Upper lobe of right lung (tissue), 1 donor: Measurements from ENCODE around the gene ANKMY1. TPM values are rescaled to one million over a fixed set of nuclear protein-coding genes. Genes with fewer than 3 reads are reported as not detected.

Source experiments
- ATAC-seq: fragments of 200-7000 bp; cut with Tn5 transposase; one replicate; pipeline ENCODE4 v1.9.1; 2020; ENCODE audit warnings: mild to moderate bottlenecking, moderate library complexity
- DNase-seq: peaks from one replicate; pipeline ENCODE4 v3.0.0-alpha.2; 2020
- H3K27ac ChIP-seq: fragments of 200-600 bp; one replicate; pipeline ENCODE4 v1.8.0; 2022
- H3K27me3 ChIP-seq: fragments of 200-600 bp; one replicate; pipeline ENCODE4 v1.8.0; 2022; ENCODE audit warnings: mild to moderate bottlenecking
- H3K36me3 ChIP-seq: fragments of 200-600 bp; one replicate; pipeline ENCODE4 v1.8.0; 2022
- H3K4me1 ChIP-seq: fragments of 200-600 bp; one replicate; pipeline ENCODE4 v1.8.0; 2022
- H3K4me3 ChIP-seq: fragments of 200-600 bp; one replicate; pipeline ENCODE4 v1.8.0; 2022; ENCODE audit warnings: mild to moderate bottlenecking
- H3K9me3 ChIP-seq: fragments of 200-600 bp; one replicate; pipeline ENCODE4 v1.8.0; 2022
- intact Hi-C: fragments of 100-400 bp; cut with DNase I; formaldehyde crosslinking; loops from one replicate; pipeline ENCODE4 v1.11.0; 2022
- total RNA-seq: library from RNA; stranded (reverse); fragmentation: NEBNext Ultra II Directional; extraction: Animal tissue kit (Norgen Biotek cat#: 25700); gene quantifications from one replicate; pipeline ENCODE4 v1.2.1, GENCODE V29; 2021
- TF ChIP-seq, protein P1 (sequence below): fragments of 200-600 bp; IDR thresholded peaks from one replicate; pipeline ENCODE4 v1.8.0; 2022; ENCODE audit warnings: antibody characterized with exemption
- donor health status: DM: no; HTN: yes; CAD: no; lungs with severe emphysema.

The ANKMY1 gene
- total RNA-seq, 1 donor from 2014 or later = 19.3 TPM

DNA sequence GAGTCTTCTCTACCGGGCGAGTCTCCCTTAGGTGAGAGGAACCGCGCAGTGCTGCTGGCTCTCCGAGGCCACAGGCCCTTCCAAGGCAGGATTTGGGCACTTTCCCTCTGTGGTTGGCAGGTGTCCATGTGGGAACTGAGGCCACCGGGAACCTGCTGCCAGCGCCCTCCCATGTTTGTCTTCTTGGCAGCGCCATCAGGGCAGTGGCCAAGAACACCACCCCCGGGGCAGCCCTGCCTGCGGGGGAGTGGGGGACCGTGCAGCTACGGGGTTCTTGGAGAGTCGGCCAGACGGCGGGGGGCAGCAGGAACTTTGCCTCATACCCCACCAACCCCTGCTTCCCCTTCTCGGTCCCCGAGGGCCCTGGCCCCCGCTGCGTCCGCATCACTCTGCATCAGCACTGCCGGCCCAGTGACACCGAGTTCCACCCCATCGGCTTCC, 38.7 kb upstream of the ANKMY1 start:
- peaks cover 42% of the 10 kb centered on the region for H3K36me3 ChIP-seq
- H3K4me3 ChIP-seq = no peak overlapping the region
- no peaks in the 10 kb centered on the region for H3K4me1 ChIP-seq
- no peak overlapping the region for H3K27ac ChIP-seq
- intact Hi-C loops = no loop called here
- DNase-seq = peak; percentile 51
- no peaks in the 10 kb centered on the region for H3K27me3 ChIP-seq
- no peaks in the 10 kb centered on the region for H3K9me3 ChIP-seq
- TF ChIP-seq, protein P1, sequence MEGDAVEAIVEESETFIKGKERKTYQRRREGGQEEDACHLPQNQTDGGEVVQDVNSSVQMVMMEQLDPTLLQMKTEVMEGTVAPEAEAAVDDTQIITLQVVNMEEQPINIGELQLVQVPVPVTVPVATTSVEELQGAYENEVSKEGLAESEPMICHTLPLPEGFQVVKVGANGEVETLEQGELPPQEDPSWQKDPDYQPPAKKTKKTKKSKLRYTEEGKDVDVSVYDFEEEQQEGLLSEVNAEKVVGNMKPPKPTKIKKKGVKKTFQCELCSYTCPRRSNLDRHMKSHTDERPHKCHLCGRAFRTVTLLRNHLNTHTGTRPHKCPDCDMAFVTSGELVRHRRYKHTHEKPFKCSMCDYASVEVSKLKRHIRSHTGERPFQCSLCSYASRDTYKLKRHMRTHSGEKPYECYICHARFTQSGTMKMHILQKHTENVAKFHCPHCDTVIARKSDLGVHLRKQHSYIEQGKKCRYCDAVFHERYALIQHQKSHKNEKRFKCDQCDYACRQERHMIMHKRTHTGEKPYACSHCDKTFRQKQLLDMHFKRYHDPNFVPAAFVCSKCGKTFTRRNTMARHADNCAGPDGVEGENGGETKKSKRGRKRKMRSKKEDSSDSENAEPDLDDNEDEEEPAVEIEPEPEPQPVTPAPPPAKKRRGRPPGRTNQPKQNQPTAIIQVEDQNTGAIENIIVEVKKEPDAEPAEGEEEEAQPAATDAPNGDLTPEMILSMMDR = no peak
- no peak for ATAC-seq

DNA sequence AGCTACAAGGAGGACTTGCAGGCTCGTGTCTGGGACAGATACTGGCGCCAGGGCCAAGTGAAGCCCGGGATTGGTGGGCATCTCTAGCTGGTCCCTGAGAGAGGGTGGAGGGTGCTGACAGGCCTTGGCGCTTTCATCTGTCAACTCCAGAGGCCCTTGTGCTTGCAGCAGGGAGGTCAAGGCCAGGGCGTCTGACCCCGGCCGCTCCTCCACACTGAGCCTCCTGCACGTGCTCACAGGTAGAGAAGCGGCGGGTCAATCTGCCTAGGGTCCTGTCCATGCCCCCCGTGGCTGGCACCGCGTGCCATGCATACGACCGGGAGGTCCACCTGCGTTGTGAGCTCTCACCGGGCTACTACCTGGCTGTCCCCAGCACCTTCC, 38.3 kb upstream of the ANKMY1 start:
- intact Hi-C loops = no loop called here
- no peak for ATAC-seq

DNA sequence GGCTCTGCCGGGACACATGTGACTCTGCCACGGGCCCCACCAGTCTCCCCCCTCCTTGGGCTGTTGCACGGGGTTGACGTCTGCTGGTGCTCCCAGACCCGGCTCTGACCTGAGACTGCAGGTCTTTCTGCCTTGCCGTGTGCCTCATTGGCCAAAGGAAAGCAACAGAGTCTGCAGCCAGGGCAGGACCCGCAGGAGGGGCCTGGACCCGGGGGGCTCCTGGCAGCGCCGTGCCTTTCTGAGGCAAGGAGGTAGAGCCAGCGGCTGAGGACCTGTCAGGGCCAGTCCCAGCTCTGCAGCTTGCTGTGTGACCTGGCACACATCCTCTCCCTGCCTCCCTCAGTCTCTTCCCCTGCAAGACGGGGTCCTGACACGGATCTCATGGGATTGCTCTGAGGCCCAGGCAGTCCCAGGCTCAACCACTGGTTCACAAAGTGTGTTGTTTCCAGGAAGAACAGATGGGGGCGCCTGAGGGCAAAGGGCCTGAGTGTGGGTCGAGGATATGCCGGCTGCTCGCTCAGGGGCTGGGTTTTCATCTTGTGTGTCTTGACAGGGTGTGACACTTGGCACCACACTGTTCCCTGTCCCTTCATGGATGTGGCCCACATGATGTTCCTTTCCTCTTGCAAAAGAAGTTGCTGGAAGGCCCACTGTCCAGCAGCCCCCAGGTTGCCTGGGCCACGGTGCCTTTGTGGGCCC, 37.7 kb upstream of the ANKMY1 start:
- intact Hi-C loops = no loop called here
- no peak for ATAC-seq
- H3K36me3 ChIP-seq = peaks cover 52% of the 10 kb centered on the region
- no peaks in the 10 kb centered on the region for H3K4me1 ChIP-seq
- TF ChIP-seq, protein P1 = no peak
- H3K27ac ChIP-seq = no peak overlapping the region
- no peaks in the 10 kb centered on the region for H3K9me3 ChIP-seq
- peak; percentile 57 for DNase-seq
- H3K4me3 ChIP-seq = no peak overlapping the region
- H3K27me3 ChIP-seq = no peaks in the 10 kb centered on the region

More for the DNA sequence above, 38.3 kb upstream of the ANKMY1 start:
- TF ChIP-seq, protein P1 = no peak
- DNase-seq = peak; percentile 59
- no peak overlapping the region for H3K27ac ChIP-seq
- H3K27me3 ChIP-seq = no peaks in the 10 kb centered on the region
- H3K36me3 ChIP-seq = peaks cover 46% of the 10 kb centered on the region
- H3K4me1 ChIP-seq = no peaks in the 10 kb centered on the region
- no peaks in the 10 kb centered on the region for H3K9me3 ChIP-seq
- H3K4me3 ChIP-seq = no peak overlapping the region

DNA sequence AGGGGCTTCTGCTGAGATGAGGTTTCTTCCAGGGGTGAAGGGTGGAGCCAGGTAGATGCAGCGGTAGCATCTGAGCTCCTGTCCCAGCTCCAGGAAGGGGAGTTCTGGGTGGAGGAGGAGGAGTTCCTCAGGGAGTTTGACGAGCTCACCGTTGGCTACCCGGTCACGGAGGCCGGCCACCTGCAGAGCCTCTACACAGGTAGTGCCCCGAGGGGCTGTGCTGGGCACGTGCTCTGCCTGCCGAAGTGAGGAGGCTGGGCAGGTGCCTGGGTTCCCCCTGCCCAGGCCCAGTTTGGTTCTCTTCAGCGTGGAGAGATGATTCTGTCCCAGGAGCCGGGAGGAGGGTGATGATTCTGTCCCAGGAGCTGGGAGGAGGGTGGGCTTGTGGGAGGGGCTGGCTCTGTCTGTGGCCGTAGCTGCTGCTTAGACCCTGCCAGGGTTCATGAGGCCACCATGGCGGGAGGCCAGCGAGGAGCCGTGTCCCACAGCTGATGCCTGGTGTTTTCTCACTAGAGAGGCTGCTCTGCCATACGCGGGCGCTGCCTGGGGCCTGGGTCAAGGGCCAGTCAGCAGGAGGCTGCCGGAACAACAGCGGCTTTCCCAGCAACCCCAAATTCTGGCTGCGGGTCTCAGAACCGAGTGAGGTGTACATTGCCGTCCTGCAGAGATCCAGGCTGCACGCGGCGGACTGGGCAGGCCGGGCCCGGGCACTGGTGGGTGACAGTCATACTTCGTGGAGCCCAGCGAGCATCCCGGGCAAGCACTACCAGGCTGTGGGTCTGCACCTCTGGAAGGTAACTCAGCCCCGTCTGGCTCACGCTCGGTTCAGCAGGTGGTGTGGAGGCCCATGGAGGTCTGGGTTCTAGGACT, 37.0 kb upstream of the ANKMY1 start:
- TF ChIP-seq, protein P1 = no peak
- Histone ChIP-seq H3K4me3 (no peak overlapping the region), H3K27me3 (no peaks in the 10 kb centered on the region), H3K4me1 (no peaks in the 10 kb centered on the region), H3K36me3 (peaks cover 57% of the 10 kb centered on the region), H3K27ac (no peak overlapping the region), H3K9me3 (no peaks in the 10 kb centered on the region)
- ATAC-seq (no peak), DNase-seq (peak; percentile 64)
- intact Hi-C loops = no loop called here

DNA sequence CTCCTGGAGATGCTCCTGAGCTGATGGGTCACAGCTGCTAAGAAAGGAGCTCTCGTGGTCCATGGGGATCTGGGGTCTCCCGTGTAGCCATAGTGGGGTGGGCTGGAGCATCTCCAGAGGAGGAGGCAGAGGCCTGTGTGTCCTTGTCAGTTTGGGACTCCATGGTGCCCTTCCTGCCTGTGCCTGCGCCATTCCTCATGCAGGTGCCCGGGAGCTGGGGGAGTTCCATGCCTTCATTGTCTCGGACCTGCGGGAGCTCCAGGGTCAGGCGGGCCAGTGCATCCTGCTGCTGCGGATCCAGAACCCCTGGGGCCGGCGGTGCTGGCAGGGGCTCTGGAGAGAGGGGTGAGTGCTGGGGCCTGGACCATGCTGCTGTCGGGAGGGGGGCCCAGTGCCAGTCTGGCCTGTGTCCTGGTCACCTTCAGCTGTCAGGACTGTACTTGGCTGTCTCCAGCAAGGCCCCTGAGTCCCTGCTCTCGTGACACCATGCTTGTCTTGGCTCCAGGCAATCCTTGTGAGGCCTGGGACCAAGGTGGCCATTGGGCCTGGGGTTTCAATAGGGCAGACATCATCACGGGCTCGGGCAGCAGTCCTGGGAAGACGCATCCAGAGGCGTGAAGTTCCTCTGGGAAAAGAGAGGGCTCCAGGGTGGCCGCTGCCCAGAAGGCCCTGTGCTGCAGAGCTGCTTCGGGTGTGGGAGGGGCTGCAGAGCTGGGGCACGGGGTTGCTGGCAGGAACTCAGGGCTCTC, 36.1 kb upstream of the ANKMY1 start:
- Histone ChIP-seq H3K27me3 (no peaks in the 10 kb centered on the region), H3K4me1 (no peaks in the 10 kb centered on the region), H3K36me3 (peaks cover 52% of the 10 kb centered on the region), H3K9me3 (no peaks in the 10 kb centered on the region), H3K4me3 (no peak overlapping the region), H3K27ac (no peak overlapping the region)
- ATAC-seq (no peak), DNase-seq (peak; percentile 61)
- intact Hi-C loops = no loop called here
- TF ChIP-seq, protein P1 = no peak
